ENCODE measurements around the gene ST8SIA6. TPM values are rescaled to one million over a fixed set of nuclear protein-coding genes. Genes with fewer than 3 reads are reported as not detected.

The ST8SIA6 gene
- polyA plus RNA-seq, 1 donor: 1.7 TPM

DNA sequence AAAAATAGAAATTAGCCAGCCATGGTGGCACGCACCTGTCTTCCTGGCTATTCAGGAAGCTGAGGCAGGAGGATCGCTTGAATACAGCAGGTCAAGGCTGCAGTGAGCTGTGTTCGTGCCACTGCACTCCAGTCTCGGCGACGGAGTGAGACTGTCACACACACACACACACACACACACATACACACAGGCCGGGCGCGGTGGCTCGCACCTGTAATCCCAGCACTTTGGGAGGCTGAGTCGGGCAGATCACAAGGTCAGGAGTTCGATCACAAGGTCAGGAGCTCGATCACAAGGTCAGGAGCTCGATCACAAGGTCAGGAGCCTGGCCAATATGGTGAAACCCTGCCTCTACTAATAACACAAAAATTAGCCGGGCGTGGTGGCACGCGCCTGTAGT lies 68.4 kb downstream of the ST8SIA6 start:
- DNase-seq: no peak

DNA sequence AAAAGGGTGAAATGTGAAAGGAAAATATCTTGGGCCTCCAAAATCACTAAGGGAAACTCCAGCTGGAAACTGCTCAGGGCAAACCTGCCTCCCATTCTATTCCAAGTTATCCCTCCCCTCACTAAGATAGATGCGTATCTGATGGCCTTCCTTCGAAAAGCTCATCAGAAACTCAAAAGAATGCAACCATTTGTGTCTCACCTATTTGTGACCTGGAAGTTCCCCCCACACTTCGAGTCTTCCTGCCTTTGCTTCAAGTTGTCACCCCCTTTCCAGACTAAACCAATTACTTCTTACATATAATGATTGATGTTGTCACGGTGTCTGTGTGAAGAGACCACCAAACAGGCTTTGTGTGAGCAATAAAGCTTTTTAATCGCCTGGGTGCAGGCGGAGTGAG lies 69.3 kb downstream of the ST8SIA6 start:
- DNase-seq: no peak

DNA sequence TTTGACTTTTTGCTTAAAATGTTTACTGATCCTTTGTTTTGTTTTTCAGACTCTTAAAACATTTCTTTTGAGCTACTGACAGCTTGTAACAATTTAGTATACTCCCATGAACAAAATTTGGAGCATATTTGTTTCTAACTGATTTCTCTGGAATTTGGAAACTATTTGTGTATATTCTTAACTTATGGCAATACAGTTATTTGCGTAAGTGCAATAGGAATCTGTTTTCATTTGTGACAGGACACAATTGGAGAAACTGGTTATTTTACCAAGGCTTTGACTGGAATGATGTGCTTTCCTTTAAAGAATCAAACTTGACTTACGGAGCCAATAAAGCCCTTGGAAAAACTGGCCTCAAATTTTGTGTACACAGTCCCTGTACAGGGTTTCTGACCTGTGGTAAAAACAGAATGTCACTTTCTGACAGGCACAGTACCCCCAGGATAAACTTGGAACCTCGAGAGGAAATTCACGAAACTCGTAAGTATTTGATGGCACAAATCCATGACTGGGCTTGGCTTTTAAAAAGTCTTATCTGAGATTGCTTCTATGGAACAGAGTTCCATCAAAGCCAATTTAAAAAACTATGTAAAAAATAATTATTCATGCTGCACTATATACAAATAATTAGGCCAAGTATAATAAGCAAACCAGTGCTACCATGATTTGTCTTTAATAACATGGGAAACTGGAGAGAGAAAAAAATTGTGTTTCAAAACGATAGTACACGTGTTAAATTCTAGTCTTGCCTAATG lies 70.4 kb downstream of the ST8SIA6 start:
- no peak for DNase-seq

DNA sequence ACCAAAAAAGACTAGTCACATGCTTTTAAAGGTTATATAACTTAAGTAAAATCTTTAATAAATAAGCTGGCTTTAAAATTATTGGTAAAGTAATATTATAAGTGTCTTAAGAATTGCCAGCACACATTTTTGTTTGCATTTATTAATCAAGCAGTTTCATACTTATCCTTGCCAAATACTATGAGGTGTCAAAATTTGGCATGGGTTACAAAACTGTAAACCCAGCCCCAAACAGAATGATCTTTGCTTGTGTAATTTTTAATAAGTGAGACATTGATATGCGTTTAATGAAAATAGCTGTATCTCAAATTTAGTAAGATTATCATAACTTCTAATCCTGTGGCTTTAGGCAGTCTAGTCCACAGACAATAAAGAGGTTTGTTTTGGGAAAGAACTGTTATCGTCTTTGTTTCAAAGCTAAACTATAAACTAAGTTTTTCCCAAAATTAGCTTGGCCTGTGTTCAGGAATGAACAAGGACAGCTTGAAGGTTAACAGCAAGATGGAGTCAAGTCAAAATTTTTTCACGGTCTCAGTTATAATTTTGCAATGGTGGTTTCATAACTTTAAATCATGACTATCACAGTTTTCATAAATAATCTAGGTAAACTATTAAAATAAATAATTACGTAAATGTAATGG lies 72.8 kb downstream of the ST8SIA6 start:
- no peak for DNase-seq

DNA sequence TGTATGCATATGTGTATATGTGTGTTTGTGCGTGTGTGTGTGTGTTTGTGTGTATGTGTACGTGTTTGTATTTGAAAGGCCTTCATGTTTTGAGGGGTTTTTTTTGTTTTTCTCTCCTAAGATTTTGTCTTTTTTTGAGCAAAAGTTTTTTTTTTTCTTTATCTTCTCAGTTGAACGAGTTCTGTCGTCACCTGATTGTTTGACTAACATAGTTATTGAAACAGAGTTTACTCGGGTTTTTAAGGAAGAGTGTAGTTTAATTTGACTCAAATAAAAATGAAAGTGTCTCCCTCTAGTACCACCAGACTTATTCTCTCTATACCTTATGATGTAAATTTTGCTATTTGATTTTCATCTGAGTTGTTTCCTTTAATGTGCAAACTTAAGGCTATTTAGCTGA lies 73.5 kb downstream of the ST8SIA6 start:
- DNase-seq: no peak

DNA sequence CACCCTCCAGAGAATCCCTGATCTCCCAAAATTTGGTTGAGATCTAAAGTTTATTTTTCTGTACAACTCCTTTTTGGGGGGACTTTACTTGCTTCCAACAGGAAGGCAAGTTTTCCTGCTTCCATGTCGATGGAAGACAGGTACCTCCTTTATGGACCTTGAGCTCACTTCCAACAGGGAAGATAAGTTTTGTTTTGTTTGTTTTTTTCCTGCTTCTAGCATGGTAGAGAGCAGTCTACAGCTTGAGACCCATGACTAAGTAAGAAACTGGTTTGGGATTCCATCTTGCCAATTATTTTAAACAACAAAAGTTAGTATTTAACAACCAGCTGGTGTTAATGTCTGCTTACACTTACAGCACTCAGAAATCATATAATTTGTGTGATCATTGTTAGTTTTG lies 74.4 kb downstream of the ST8SIA6 start:
- no peak for DNase-seq

DNA sequence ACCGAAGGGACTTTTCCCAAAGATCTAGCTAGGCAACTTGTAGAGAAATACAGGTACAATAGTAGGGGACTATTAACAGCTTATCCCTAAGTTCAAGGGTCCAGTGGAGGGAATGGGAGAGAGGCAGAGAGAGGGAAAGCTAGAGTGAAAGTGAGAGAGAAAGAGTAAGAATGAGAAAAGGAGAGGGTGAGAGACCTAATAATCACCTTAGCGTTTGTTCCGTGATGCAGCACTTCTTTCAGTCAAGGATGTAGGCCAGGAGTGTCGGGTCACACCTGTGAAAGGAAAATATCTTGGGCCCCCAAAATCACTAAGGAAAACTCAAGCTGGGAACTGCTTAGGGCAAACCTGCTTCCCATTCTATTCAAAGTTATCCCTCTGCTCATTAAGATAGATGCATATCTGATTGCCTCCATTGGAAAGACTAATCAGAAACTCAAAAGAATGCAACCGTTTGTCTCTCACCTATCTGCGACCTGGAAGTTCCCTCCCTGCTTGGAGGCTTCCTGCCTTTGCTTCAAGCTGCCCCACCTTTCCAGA lies 75.2 kb downstream of the ST8SIA6 start:
- no peak for DNase-seq

DNA sequence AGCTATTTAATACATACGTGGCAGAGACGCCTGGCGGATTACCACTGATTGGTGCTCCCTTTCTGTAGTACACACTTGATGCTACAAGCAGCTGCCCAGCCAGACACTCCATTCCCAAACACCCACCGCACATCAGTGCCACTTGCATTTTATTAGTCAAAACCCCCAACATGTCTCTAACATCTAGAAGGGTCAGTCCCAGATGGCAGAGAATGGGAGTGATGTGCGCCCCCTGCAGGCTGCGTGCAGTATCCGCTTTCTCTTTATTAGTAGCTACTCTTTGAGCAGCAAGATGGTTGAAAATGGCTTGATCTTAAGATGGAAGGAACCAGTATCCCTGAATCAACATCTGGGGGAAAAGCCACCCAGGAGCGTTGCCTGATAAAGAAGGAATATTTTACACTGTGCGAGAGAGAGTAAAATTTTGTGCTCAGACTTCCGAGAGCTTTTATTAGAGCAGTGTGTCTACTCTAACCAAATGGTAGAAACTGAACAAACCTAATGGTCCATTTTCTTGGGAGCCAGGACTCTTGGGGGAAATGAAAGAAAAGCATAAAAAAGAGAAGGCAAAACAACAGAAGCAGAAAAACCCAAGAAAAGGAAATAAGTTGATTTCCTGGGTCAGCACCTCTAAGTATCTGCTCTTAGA lies 78.3 kb downstream of the ST8SIA6 start:
- no peak for DNase-seq

DNA sequence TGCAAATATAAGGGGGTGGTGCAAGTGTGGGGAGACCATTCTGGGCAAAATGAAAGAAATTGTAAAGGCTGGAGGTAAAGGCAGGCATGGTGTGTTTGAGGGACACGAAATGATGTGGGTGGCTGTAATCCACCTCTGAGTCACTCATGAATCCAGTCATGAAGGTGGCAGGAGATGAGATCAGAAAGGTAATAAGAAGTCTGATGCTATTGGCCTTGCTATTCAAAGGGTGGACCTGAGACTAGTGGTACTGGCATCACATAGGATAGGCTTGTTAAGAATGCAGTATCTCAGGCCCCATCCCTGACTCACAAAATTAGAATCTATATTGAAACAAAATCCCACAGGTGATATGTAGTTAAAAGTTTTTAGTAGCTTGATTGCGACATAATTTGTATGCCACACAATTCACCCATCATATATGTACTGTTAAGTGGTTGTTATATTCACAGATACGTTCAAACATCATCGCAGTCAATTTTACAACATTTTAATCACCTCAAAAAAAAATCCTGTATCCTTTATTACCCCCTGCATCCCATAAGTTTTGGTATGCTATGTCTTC lies 85.6 kb downstream of the ST8SIA6 start:
- no peak for DNase-seq

DNA sequence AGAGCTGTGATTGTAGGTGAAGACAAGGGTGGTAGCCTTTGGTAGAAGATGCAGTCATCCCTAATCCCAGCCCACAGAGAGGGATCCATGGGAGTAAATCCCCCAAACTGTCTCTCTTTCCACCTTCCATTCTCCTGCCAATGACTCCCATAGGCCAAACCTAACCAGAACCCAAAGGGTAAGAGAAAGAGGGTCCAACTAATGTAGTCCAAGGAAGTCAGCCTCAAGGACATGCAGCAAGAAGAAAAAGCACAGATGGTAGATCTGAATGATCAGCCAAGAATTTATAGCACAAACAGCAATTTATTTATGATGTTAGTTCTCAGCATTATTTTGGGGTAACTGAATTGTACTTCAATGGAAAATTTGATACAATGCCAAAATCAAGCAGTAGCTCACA lies 87.7 kb downstream of the ST8SIA6 start:
- DNase-seq: no peak

DNA sequence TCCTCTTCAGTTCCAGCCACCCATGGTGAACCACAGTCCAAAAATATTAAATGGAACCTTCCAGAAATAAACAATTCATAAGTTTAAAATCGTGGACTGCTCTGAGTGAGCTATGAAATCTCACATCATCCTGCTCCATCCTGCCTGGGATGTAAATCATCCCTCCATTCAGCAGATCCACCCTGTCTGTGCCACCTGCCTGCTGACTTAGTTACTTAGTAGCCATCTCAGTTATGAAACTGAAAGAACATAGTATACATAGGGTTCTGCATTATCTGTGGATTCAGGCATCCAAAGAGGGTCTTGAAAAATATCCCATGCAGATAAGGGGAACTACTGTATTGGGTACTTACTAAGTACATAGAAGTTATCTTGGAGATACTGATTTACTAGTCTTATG lies 89.0 kb downstream of the ST8SIA6 start:
- DNase-seq: no peak

DNA sequence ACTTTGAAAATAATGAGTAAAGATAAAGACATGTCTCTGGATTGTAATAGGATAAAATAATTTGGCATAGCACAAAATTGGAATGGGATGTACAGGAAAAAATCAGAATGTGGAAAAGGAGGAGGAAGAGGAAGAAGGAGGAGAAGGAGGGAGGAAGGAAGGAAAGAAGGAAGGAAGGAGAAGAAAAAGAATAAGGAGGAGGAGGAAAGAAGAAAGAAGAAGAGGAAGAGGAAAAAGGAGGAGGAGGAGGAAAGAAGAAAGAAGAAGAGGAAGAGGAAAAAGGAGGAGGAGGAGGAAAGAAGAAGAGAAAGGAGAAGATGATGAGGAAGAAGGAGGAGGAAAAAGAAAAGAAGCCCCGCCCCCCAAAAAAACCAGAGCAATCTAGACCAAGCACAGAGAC lies 95.9 kb downstream of the ST8SIA6 start:
- DNase-seq: no peak

DNA sequence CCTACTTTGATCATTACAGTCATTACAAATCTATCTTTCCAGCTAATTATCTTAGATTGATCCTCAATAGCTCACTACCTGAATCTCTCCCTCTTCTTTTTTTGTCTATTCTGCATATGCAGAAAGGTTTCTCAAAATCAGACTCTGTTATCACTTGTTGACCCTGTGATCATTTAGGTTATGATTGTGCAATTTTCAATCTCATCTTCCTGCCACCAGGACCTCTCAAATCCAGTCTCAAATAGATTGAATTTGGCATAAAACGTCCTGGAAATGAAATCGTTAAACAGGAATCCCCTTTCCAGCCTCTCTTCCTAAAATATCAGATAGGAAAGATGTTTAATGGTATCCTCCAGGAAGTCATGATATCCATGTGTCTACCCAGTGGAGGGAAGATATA lies 96.6 kb downstream of the ST8SIA6 start:
- DNase-seq: no peak

DNA sequence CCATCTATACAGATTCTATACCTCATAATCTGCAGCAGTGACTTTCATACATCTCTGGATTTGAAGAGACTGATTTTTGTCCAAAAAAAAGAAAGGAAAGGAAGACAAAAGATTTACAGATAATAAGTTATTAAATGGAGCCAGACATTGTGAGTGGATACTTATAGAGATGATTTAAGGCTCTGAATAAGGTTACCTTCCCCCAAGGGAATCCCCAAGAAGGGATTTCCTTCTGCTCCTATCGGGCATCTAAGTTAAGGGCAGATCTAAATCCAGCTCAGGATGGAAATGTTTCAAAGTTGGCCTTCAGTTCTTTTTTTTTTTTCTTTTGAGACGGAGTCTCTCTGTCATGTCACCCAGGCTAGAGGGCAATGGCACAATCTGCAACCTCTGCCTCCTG lies 97.6 kb downstream of the ST8SIA6 start:
- no peak for DNase-seq

DNA sequence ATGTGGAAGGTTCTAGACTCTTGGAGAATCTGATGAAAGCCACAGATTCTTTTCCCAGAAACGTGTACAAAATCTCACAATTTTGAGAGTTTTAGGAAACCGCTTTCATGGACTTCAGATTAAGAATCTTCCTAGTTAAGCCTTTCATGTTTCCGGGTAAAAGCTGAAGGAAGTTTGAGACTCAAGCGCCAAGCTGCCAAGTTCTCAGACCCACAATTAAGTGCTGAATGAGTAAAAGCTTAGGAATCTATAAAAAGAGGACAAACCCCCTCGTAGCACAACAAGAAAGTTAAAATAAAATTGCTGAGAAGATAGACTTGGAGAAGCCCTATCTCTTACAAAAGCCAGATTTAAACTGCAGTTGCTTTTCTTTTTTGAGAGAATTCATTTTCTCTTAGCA lies 99.6 kb downstream of the ST8SIA6 start:
- DNase-seq: no peak

DNA sequence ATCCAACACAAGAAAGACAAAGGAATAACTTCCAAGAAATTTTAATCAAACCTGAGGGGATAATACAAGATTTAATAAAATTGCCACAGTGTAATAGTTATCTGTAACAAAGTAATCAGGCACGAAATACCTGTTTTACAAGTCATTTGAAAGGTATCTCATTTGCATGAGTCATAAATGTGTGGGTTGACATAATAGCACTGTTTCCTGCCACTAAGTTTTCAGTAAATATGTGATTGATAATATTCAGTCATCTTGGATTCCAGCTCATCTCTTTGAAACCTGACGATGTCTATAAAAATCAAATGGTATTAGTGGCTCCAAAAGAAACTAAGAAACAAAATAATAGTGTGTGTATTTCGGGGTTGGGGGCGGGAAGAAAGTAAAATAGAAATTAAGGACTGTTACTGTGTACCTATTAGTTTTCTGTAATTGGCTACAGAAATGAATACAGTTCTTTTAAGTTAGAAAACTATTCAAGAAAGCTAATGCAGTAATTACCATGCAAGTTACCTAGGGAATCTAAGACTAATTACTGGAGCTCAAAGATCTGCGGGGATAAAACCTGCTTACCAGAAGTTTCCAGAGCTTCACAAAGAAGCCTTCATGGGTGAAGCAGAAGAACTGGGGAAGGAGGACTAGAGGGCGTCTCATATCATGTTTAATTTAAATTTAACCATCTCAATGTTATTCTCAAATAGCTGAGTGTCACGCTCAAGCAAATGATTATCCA lies 100.7 kb downstream of the ST8SIA6 start:
- DNase-seq: no peak

DNA sequence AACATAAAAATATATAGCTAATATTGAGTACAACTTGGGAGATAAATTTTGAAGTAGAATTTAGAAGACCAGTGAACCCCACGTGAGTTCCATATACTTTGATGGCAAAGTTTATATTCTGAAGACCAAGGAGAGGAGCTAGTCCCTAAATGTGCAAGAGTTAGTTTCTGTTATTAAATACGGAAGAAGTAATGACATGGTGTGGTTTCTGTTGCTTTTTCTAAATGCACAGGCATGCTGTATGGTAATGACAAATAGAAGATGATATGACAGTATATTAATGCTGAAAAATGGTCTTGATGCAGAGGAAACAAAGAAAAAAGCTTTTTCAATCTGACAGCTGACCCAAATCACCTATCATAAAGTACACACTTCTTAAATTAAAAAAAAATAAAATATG lies 101.8 kb downstream of the ST8SIA6 start:
- no peak for DNase-seq

DNA sequence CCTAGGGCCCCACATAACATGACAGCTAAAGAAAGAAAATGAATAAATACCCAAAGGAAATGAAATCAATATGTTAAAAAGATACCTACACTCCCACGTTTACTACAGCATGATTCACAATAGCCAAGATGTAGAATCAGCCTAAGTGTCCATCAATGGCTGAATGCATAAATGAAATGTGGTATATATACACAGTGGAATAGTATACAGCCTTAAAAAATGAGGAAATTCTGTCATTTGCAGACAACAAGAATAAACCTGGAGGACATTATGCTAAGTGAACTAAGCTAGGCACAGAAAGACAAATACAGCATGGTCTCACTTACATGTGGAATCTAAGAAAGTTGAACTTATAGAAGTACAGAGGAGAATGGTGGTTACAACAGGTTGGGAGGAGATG lies 102.9 kb downstream of the ST8SIA6 start:
- no peak for DNase-seq

DNA sequence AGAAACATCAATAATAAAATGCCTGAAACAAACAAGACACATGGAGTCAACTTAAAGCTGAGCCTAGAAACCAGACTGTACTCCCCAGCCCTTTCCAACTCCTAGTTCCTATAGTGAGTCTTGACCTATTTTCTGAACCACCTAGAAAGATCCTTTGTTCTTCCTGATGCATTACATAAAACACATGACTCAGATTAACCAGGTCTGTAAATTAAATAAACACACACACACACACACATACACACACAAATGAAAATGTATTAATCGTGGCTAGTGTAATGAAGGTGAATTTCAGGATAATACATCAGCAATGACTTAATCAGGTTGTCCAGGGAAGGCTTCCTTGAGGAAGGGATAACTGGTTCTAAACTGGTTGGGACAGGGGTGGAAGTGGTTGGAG lies 104.7 kb downstream of the ST8SIA6 start:
- no peak for DNase-seq

DNA sequence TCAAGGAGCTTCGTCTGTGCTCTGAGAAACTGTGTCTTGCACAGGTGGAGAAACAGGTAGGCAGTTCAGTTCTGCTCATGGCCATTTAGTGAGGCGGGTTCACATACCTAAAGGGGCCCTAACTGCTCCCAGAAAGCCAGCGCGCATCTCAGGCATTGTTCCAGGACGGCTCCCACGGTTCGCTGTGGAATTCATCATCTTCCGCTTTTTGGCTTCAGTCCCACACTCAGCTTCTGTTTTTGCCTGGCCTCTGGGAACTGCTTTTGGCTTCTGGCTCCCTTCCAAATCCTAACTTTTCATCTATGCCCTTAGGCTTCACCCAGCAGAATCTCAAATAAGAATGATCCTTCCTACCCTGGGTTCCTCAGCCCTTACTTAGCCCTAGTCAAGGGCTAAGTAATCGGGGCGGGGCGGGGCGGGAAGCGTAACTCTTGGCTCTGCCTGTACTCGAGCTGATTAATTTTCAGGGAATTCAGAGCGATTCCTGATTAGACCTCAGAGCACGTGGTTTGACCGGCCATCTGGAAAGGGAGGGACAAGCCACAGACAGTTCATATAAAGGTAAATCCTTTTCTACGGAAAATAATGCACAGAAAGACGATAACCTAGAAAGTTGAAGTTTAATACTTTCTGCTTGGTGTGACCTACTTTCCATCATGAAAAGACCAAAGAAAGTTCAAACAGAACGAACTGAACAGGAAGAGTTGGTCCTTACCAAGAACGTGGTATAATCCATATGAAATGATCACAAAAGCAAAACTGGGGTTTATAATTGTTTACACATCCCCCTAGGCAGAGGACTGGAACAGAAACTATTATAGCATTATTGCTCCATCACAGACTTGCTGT lies 105.7 kb downstream of the ST8SIA6 start:
- DNase-seq: peak; percentile 32

DNA sequence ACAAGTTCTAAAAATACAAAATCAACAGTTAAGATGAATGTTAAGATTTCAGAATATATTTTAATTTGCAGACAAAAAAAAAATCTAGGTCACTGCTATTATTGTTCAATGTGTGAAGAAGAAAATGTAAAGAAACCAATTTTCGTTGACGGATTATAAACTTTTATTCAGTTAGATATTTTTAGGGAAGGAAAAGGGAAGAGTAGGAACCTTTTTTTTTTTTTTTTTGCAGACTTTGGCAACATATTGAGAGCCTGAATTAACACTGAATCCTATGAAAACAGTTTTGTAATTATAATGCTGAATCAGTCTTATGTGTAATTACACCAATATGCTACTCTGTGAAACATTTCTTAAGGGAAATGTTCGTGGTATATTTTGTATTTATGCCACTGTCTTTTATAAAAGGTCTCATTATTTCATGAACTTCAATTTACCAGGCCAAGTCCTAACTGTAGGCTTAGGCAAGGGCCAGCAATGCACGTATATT lies 106.3 kb downstream of the ST8SIA6 start:
- DNase-seq: no peak
